Placental pericyte (primary cell): Measurements from ENCODE around the gene ZNF638. TPM values are rescaled to one million over a fixed set of nuclear protein-coding genes. Genes with fewer than 3 reads are reported as not detected.

ENCODE experiments used
- small RNA-seq: library from RNA; depleted of rRNA; stranded (forward); fragments of <200 nt; gene quantifications from one replicate; pipeline ENCODE3, GENCODE V24; 2012; ENCODE audit warnings: low replicate concordance
- total RNA-seq: library from RNA; depleted of rRNA; stranded (reverse); fragments of >200 nt; gene quantifications from 2 replicates; pipeline ENCODE4 v1.2.3, GENCODE V29; 2012

Gene ZNF638, protein sequence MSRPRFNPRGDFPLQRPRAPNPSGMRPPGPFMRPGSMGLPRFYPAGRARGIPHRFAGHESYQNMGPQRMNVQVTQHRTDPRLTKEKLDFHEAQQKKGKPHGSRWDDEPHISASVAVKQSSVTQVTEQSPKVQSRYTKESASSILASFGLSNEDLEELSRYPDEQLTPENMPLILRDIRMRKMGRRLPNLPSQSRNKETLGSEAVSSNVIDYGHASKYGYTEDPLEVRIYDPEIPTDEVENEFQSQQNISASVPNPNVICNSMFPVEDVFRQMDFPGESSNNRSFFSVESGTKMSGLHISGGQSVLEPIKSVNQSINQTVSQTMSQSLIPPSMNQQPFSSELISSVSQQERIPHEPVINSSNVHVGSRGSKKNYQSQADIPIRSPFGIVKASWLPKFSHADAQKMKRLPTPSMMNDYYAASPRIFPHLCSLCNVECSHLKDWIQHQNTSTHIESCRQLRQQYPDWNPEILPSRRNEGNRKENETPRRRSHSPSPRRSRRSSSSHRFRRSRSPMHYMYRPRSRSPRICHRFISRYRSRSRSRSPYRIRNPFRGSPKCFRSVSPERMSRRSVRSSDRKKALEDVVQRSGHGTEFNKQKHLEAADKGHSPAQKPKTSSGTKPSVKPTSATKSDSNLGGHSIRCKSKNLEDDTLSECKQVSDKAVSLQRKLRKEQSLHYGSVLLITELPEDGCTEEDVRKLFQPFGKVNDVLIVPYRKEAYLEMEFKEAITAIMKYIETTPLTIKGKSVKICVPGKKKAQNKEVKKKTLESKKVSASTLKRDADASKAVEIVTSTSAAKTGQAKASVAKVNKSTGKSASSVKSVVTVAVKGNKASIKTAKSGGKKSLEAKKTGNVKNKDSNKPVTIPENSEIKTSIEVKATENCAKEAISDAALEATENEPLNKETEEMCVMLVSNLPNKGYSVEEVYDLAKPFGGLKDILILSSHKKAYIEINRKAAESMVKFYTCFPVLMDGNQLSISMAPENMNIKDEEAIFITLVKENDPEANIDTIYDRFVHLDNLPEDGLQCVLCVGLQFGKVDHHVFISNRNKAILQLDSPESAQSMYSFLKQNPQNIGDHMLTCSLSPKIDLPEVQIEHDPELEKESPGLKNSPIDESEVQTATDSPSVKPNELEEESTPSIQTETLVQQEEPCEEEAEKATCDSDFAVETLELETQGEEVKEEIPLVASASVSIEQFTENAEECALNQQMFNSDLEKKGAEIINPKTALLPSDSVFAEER (N-terminal part only)
- total RNA-seq: 119 and 125 TPM in 2 replicates

DNA sequence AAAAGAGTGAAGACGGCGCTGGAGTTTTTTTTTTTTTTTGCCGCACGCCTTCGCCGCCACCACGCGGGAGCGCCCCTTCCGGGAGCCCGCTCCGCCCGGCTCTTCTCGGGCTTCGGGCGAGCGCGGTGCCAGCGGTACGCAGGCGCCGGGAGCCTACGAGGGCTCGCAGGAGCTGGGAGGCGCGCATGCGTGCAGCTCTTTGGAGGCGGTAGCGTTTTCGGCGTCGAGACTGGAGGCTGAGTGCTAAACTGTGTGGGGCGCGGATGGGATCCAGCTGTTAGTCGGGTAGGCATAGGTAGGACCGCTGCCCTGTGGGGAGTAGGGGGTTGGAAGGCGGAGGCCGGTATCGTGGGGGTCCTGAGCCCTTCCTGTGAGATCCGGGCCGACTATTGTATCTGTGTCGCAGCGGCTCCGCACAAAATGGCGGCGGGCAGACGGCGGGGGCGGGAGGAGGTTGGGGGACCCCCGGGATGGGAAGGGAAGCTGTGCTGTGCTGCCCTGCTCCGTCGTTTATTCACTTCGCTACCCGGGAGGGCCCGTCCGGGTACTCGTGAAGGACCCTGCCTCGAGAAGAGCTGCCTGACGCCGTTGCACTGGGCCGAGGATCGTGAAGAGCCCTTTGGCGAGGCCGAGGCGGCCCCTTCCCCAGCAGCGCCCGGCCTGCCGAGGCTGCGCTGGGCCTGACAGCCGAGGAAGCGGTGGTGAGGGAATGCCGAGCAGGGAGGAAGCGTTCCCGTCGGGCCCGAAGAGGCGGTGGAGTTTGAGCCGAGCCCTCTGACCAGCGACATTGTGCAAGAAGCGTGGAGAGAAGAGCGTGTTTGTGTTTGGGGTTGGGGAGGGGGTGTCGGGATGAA lies at the start of gene ZNF638:
TSS of gene ZNF638 (plus strand) at position 202 of the 854 bp plus-strand sequence. CDS start 17,173 bp downstream, outside the sequence.

DNA sequence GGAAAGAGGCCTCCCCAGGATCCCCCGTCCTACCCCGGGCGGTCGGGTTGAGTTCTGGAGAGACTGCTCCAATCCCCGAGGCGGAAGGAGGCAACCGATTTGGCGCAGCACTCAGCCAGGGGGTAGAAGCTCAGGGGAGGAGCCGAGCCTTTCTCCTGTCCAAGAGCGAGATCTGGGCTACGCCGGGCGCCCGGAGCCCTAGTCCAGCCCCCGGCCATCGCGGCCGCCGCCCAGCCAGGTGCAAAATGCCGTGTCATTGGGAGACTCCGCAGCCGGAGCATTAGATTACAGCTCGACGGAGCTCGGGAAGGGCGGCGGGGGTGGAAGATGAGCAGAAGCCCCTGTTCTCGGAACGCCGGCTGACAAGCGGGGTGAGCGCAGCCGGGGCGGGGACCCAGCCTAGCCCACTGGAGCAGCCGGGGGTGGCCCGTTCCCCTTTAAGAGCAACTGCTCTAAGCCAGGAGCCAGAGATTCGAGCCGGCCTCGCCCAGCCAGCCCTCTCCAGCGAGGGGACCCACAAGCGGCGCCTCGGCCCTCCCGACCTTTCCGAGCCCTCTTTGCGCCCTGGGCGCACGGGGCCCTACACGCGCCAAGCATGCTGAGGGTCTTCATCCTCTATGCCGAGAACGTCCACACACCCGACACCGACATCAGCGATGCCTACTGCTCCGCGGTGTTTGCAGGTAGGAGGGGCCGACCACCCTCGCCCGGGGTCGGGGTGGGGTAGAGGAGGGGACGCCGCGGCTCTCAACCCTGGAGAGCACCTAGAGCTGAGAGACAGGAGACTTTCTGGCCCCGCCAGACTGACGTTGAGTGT lies 122.0 kb downstream of the ZNF638 start, which contains the start of gene DYSF:
TSS of gene DYSF (plus strand) at position 158 of the 817 bp plus-strand sequence.

Small RNA genes within 50 kb of the gene (small RNA-seq; reads per million reads assigned to genes)
- gene RNU6-105P: not detected

Other genes with a start within 250 kb of the ZNF638 start
- 10.5 and 12.6 TPM in 2 replicates for gene MCEE, start 201.6 kb upstream of the ZNF638 start, total RNA-seq
- 17.5 and 21.0 TPM in 2 replicates for gene MPHOSPH10, start 201.1 kb upstream of the ZNF638 start, total RNA-seq
- gene PAIP2B, start 104.7 kb upstream of the ZNF638 start, total RNA-seq: under 0.01 TPM in 2 replicates
- gene DYSF, start 121.8 kb downstream of the ZNF638 start, total RNA-seq: 0.22 and 0.43 TPM in 2 replicates